ENCODE data around the gene SCG2.

The SCG2 gene

DNA sequence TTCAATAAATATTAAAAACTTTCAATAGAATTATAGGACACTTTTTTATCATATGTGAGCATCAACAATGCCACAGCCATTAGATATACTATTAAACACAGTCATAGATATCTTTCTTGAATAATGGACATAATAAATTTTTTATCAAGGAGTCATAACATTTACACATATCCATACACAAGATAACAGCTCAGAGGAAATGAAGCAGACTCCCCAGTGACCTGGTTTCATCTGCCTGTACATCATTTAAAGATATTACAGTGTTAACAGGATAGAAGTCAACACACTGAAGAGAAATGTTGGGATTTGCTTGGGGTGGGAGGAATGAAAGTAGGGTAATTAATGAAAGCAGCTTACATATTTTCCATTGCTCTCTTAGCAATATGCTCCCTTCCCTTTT lies 5.1 kb downstream of the SCG2 start:
- H3K4me1 ChIP-seq (ENCODE audit: low read length), result no peaks in the 10 kb centered on the region
- no peak for TF ChIP-seq EZH2phosphoT487 (IDR thresholded peaks at IDR 0.05; ENCODE audit: low read length)
- no peak for TF ChIP-seq EZH2 (optimal IDR thresholded peaks at IDR 0.05; ENCODE audit: low read depth, low read length)
- TF ChIP-seq, protein P1, sequence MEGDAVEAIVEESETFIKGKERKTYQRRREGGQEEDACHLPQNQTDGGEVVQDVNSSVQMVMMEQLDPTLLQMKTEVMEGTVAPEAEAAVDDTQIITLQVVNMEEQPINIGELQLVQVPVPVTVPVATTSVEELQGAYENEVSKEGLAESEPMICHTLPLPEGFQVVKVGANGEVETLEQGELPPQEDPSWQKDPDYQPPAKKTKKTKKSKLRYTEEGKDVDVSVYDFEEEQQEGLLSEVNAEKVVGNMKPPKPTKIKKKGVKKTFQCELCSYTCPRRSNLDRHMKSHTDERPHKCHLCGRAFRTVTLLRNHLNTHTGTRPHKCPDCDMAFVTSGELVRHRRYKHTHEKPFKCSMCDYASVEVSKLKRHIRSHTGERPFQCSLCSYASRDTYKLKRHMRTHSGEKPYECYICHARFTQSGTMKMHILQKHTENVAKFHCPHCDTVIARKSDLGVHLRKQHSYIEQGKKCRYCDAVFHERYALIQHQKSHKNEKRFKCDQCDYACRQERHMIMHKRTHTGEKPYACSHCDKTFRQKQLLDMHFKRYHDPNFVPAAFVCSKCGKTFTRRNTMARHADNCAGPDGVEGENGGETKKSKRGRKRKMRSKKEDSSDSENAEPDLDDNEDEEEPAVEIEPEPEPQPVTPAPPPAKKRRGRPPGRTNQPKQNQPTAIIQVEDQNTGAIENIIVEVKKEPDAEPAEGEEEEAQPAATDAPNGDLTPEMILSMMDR (IDR thresholded peaks at IDR 0.05; ENCODE audit: low read length), result no peak
- no peak overlapping the region for H3K4me2 ChIP-seq (ENCODE audit: low read depth, low read length)
- no peaks in the 10 kb centered on the region for H3F3A ChIP-seq (ENCODE audit: insufficient read depth, low read length)
- no peak overlapping the region for H3K9ac ChIP-seq (ENCODE audit: low read length)
- H3K27ac ChIP-seq (ENCODE audit: low read length), result no peak overlapping the region
- H4K20me1 ChIP-seq (ENCODE audit: insufficient read depth, low read length), result no peaks in the 10 kb centered on the region
- no peak overlapping the region for H3K4me3 ChIP-seq (ENCODE audit: low read length)
- no peaks in the 10 kb centered on the region for H3K36me3 ChIP-seq (replicated peaks; ENCODE audit: insufficient read depth, low read length)
- no peaks in the 10 kb centered on the region for H3K9me3 ChIP-seq (replicated peaks; ENCODE audit: insufficient read depth, low read length)
- H3K9me2 ChIP-seq (replicated peaks; ENCODE audit: insufficient read depth, low read length), result no peaks in the 10 kb centered on the region
- no peak overlapping the region for H2AFZ ChIP-seq (ENCODE audit: low read length)
- H3K79me2 ChIP-seq (ENCODE audit: low read length), result no peaks in the 10 kb centered on the region
- DNase-seq, result no peak
- no peaks in the 10 kb centered on the region for H3K27me3 ChIP-seq (replicated peaks; ENCODE audit: insufficient read depth, low read length)

DNA sequence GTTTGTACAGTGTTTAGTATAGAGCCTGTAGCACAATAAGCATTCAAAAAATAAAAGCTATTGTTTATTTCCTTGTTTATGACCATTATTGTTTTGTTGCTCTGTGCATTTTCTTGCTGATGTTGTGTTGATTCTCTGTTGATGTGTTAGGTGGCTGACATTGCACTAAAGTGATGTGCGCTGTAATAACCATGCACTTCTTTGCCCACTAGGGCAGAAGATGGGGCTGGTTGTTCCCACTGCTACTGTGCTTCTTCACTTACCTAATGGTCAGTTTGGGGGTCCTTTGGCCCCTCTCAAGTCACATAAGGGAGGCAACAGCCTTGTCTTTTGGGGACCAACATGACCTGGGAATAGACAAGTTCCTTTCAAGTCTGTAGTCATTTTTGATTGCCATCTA lies 6.0 kb downstream of the SCG2 start:
- DNase-seq, result no peak
- H3K4me1 ChIP-seq (ENCODE audit: low read length), result no peaks in the 10 kb centered on the region
- no peaks in the 10 kb centered on the region for H3K9me3 ChIP-seq (replicated peaks; ENCODE audit: insufficient read depth, low read length)
- H3K4me3 ChIP-seq (ENCODE audit: low read length), result no peak overlapping the region
- H3F3A ChIP-seq (ENCODE audit: insufficient read depth, low read length), result no peaks in the 10 kb centered on the region
- H2AFZ ChIP-seq (ENCODE audit: low read length), result no peak overlapping the region
- no peak overlapping the region for H3K27ac ChIP-seq (ENCODE audit: low read length)
- no peaks in the 10 kb centered on the region for H4K20me1 ChIP-seq (ENCODE audit: insufficient read depth, low read length)
- H3K36me3 ChIP-seq (replicated peaks; ENCODE audit: insufficient read depth, low read length), result no peaks in the 10 kb centered on the region
- no peaks in the 10 kb centered on the region for H3K9me2 ChIP-seq (replicated peaks; ENCODE audit: insufficient read depth, low read length)
- H3K4me2 ChIP-seq (ENCODE audit: low read depth, low read length), result no peak overlapping the region
- TF ChIP-seq EZH2 (optimal IDR thresholded peaks at IDR 0.05; ENCODE audit: low read depth, low read length), result no peak
- TF ChIP-seq EZH2phosphoT487 (IDR thresholded peaks at IDR 0.05; ENCODE audit: low read length), result no peak
- TF ChIP-seq, protein P1 (IDR thresholded peaks at IDR 0.05; ENCODE audit: low read length), result no peak
- no peak overlapping the region for H3K9ac ChIP-seq (ENCODE audit: low read length)
- no peaks in the 10 kb centered on the region for H3K79me2 ChIP-seq (ENCODE audit: low read length)
- H3K27me3 ChIP-seq (replicated peaks; ENCODE audit: insufficient read depth, low read length), result no peaks in the 10 kb centered on the region

DNA sequence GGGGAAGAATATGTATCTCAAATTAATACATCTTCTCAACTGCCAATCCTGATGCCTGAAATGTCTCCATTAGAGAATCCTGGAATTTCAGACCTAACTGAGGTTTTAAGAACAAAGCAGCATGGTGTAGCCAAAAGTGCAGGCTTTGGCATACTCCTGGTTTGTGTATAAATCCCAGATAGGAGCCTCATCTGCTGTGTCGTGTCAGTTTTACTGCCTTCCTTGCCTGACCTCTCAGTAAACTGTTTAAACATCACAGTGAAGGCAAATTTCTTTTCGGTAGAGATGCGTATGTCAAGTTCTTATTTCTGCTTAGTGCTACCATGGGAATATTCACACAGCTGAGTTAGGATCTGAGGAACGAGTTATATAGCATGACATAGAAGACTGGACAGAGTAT lies 7.3 kb downstream of the SCG2 start:
- Histone ChIP-seq H3K9me2 (replicated peaks; ENCODE audit: insufficient read depth, low read length) (no peaks in the 10 kb centered on the region), H3K27me3 (replicated peaks; ENCODE audit: insufficient read depth, low read length) (no peaks in the 10 kb centered on the region), H3K9ac (ENCODE audit: low read length) (no peak overlapping the region), H3K4me3 (ENCODE audit: low read length) (no peak overlapping the region), H3K27ac (ENCODE audit: low read length) (no peak overlapping the region), H2AFZ (ENCODE audit: low read length) (no peak overlapping the region), H3K36me3 (replicated peaks; ENCODE audit: insufficient read depth, low read length) (no peaks in the 10 kb centered on the region), H3F3A (ENCODE audit: insufficient read depth, low read length) (no peaks in the 10 kb centered on the region), H4K20me1 (ENCODE audit: insufficient read depth, low read length) (no peaks in the 10 kb centered on the region), H3K9me3 (replicated peaks; ENCODE audit: insufficient read depth, low read length) (no peaks in the 10 kb centered on the region), H3K4me1 (ENCODE audit: low read length) (no peaks in the 10 kb centered on the region), H3K4me2 (ENCODE audit: low read depth, low read length) (no peak overlapping the region), H3K79me2 (ENCODE audit: low read length) (no peaks in the 10 kb centered on the region)
- no peak for DNase-seq
- TF ChIP-seq EZH2 (optimal IDR thresholded peaks at IDR 0.05; ENCODE audit: low read depth, low read length), result no peak
- TF ChIP-seq, protein P1 (IDR thresholded peaks at IDR 0.05; ENCODE audit: low read length), result no peak
- TF ChIP-seq EZH2phosphoT487 (IDR thresholded peaks at IDR 0.05; ENCODE audit: low read length), result no peak

Measured in MM.1S (cell line).